A549 (cell line): Measurements from ENCODE around the gene IRS4. TPM values are rescaled to one million over a fixed set of nuclear protein-coding genes. Genes with fewer than 3 reads are reported as not detected.

Experiments used
- ATAC-seq, 2 experiments: fragments of 200-7000 bp in 1 of 2; fragments of >200 bp in 1 of 2; cut with Nextera tagmentation in 1 of 2; cut with Tn5 transposase in 1 of 2; 3 replicates each; pipeline versions ENCODE4 v1.8.0 to v1.9.1; 2018 to 2020; ENCODE audit warnings: mild to moderate bottlenecking in 1 of 2, moderate library complexity in 1 of 2
- CTCF ChIA-PET: fragments of 300-600 bp; sonication (Branson Sonifier 250); formaldehyde crosslinking; extraction: SDS; loops from one replicate; lab custom pipeline; 2021; ENCODE audit warnings: antibody characterized with exemption, inconsistent platforms; lab: Yijun Ruan, JAX
- POLR2A ChIA-PET: fragments of 350-600 bp; formaldehyde crosslinking; extraction: SDS; loops from one replicate; lab custom pipeline; 2021; ENCODE audit warnings: antibody characterized with exemption, inconsistent platforms; lab: Yijun Ruan, JAX
- DNase-seq, 2 experiments: peaks; one replicate each; pipeline versions ENCODE4 v3.0.0 to v3.0.0-alpha.2; 2011 to 2016; ENCODE audit warnings: low read depth in 1 of 2, low spot score in 1 of 2
- FAIRE-seq: peaks from 2 replicates; lab custom pipeline; 2011; peaks lifted over from hg19 to GRCh38; lab: Jason Lieb, UNC
- H3K27ac ChIP-seq, 2 experiments: fragments of >200 bp; sonication (Bioruptor Twin); formaldehyde crosslinking; 3 replicates each; pipeline ENCODE4 v1.5.1; 2016 to 2017
- H3K4me1 ChIP-seq: fragments of >200 bp; sonication (Bioruptor Twin); formaldehyde crosslinking; 3 replicates; pipeline ENCODE4 v1.6.1; 2016
- H3K4me2 ChIP-seq: fragments of >200 bp; sonication (Bioruptor Twin); formaldehyde crosslinking; 3 replicates; pipeline ENCODE4 v1.6.1; 2016
- H3K4me3 ChIP-seq: fragments of >200 bp; sonication (Bioruptor Twin); formaldehyde crosslinking; 3 replicates; pipeline ENCODE4 v1.5.1; 2016
- H3K9me3 ChIP-seq: fragments of >200 bp; sonication (Bioruptor Twin); formaldehyde crosslinking; 3 replicates; pipeline ENCODE4 v1.6.1; 2016
- BHLHE40 ChIP-seq: IDR thresholded peaks from 2 replicates; pipeline ENCODE4 v1.6.1; 2012; ENCODE audit warnings: low read depth, low read length, inconsistent platforms
- E2F6 ChIP-seq: IDR thresholded peaks from 2 replicates; pipeline ENCODE4 v1.6.1; 2012; ENCODE audit warnings: low read depth, borderline replicate concordance
- KDM1A ChIP-seq: fragments of 200-600 bp; sonication (generic); IDR thresholded peaks from 2 replicates; pipeline ENCODE4 v1.6.1; 2016; ENCODE audit warnings: low read depth, mild to moderate bottlenecking
- MAFK ChIP-seq: fragments of 450-650 bp; IDR thresholded peaks from 2 replicates; pipeline ENCODE4 v1.6.1; 2014; ENCODE audit not compliant: partially characterized antibody
- WGBS: methylation state at CpG from one replicate; pipeline ENCODE4 v1.1.6; 2017; ENCODE audit errors: missing lambda C conversion rate; 5-methylcytosine and 5-hydroxymethylcytosine counted together
- polyA plus RNA-seq, 4 experiments: library from polyadenylated mRNA; depleted of rRNA in 3 of 4; stranded (reverse); fragments of >200 nt; fragmentation: RNase III in 1 of 4; extraction: RNeasy Plus Mini Kit Qiagen cat#74134 plus additional on column Dnase treatment in 1 of 4; gene quantifications; 2 replicates in 3 of 4; 3 replicates in 1 of 4; pipeline ENCODE4 v1.2.3, GENCODE V29; 2011 to 2017

The IRS4 gene
- polyA plus RNA-seq, 2 of the 4 experiments (the other 2 are of a cell fraction) = not detected

GRCh38 chrX:108696690-108697089 is 39.7 kb downstream of the IRS4 start:
- WGBS = 79% methylated on average over 3 of the region's 3 CpGs
- no peak for DNase-seq
- FAIRE-seq = no peak
- no peak overlapping the region for H3K4me3 ChIP-seq
- POLR2A ChIA-PET = no interaction called here
- TF ChIP-seq KDM1A (no peak), E2F6 (no peak), MAFK (no peak), BHLHE40 (no peak)
- CTCF ChIA-PET = no interaction called here
- no peaks in the 10 kb centered on the region for H3K4me1 ChIP-seq
- no peak overlapping the region for H3K4me2 ChIP-seq
- no peaks in the 10 kb centered on the region for H3K9me3 ChIP-seq
- ATAC-seq = no peak
- H3K27ac ChIP-seq = no peak overlapping the region
